WTC11 (cell line): ENCODE results near the gene SGPL1.

Experiments used
- ATF6 ChIP-seq: sonication (generic); formaldehyde crosslinking; IDR thresholded peaks from 2 replicates; pipeline ENCODE4 v1.8.1; 2023; ENCODE audit warnings: mild to moderate bottlenecking, missing genetic modification reagents
- CBFB ChIP-seq: sonication (generic); formaldehyde crosslinking; IDR thresholded peaks from 2 replicates; pipeline ENCODE4 v1.8.1; 2022; ENCODE audit warnings: mild to moderate bottlenecking, low read depth, missing genetic modification reagents
- CREB1 ChIP-seq: sonication (generic); formaldehyde crosslinking; IDR thresholded peaks from 2 replicates; pipeline ENCODE4 v1.8.0; 2023; ENCODE audit warnings: mild to moderate bottlenecking, missing genetic modification reagents
- CTCF ChIP-seq: fragments of 200-600 bp; IDR thresholded peaks from 2 replicates; pipeline ENCODE4 v1.8.0; 2022; ENCODE audit warnings: antibody characterized with exemption
- E2F4 ChIP-seq: sonication (generic); formaldehyde crosslinking; IDR thresholded peaks from 2 replicates; pipeline ENCODE4 v1.8.1; 2022; ENCODE audit warnings: low read depth, mild to moderate bottlenecking, moderate library complexity, missing genetic modification reagents, borderline replicate concordance
- GABPB1 ChIP-seq: sonication (generic); formaldehyde crosslinking; IDR thresholded peaks from 2 replicates; pipeline ENCODE4 v1.8.1; 2023; ENCODE audit warnings: mild to moderate bottlenecking, missing genetic modification reagents
- HMGXB4 ChIP-seq: sonication (generic); formaldehyde crosslinking; IDR thresholded peaks from 2 replicates; pipeline ENCODE4 v1.8.1; 2023; ENCODE audit warnings: mild to moderate bottlenecking, moderate library complexity, missing genetic modification reagents
- NR2C2 ChIP-seq: sonication (generic); formaldehyde crosslinking; IDR thresholded peaks from 2 replicates; pipeline ENCODE4 v1.8.0; 2022; ENCODE audit warnings: mild to moderate bottlenecking, missing genetic modification reagents
- SP1 ChIP-seq: sonication (generic); formaldehyde crosslinking; conservative IDR thresholded peaks from 2 replicates; pipeline ENCODE4 v1.8.1; 2022; ENCODE audit warnings: missing genetic modification reagents
- USF1 ChIP-seq: sonication (generic); formaldehyde crosslinking; IDR thresholded peaks from 2 replicates; pipeline ENCODE4 v1.8.0; 2022; ENCODE audit warnings: mild to moderate bottlenecking, missing genetic modification reagents
- USF2 ChIP-seq: sonication (generic); formaldehyde crosslinking; IDR thresholded peaks from 2 replicates; pipeline ENCODE4 v1.8.1; 2023; ENCODE audit warnings: mild to moderate bottlenecking, missing genetic modification reagents, moderate library complexity
- ZBTB43 ChIP-seq: sonication (generic); formaldehyde crosslinking; IDR thresholded peaks from 2 replicates; pipeline ENCODE4 v1.8.1; 2023; ENCODE audit warnings: mild to moderate bottlenecking, missing genetic modification reagents

- TF ChIP-seq USF1 (CRISPR knock-in tag), result no peak
- no peak for TF ChIP-seq CTCF
- no peak for TF ChIP-seq CBFB (CRISPR knock-in tag)
- TF ChIP-seq NR2C2, result no peak
- TF ChIP-seq E2F4 (CRISPR knock-in tag), result no peak
- no peak for TF ChIP-seq ATF6
- no peak for TF ChIP-seq USF2
- TF ChIP-seq CREB1 (CRISPR knock-in tag), result no peak
- TF ChIP-seq GABPB1 (CRISPR knock-in tag), result no peak
- no peak for TF ChIP-seq HMGXB4 (CRISPR knock-in tag)
- no peak for TF ChIP-seq ZBTB43 (CRISPR knock-in tag)
- TF ChIP-seq SP1, result no peak
Measured at GRCh38 chr10:70926226-70927000, 110.7 kb downstream of the SGPL1 start.
